ENCODE results near the gene STEAP1B. TPM values are rescaled to one million over a fixed set of nuclear protein-coding genes. Genes with fewer than 3 reads are reported as not detected.

The STEAP1B gene
- total and polyA plus RNA-seq, 2 experiments from 2014 or later, result 0.16 TPM; not detected in 1

DNA sequence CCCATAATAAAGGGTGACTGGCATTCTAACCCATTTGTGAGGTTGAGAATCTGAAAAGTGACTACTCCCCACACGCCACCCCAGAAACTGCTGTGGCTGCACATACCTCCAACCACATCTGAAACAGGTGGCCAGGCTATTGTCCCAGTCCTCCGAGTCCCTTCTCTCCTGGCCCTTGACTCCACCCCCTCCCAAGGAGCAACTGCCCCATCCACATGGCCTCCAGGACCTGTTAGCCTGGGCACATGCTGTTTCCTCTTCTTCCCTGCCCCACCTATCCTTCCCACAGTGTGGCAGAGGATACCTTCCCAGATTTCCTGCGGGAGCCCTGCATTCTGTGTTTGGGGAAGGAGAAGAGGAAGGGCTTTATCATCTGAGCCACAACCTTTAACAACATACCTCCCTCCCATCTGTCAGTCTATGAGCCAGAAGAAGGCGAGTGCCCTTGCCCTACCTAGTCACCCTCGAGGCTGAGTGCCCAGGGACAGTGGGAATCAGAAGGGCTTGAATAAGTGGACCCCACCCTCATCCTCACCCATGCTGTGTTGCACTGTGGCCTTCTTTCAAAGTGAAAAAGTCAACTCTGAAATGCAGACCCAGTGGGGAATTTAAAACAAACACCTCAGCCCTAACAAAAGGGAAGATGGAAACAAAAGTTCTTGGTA lies 11.9 kb downstream of the STEAP1B start:
- H3K36me3 ChIP-seq, result no peaks in the 10 kb centered on the region
- no peak overlapping the region for H3K27ac ChIP-seq
- H3K9me3 ChIP-seq (ENCODE audit: low read depth), result no peaks in the 10 kb centered on the region
- H3K4me1 ChIP-seq (ENCODE audit: low read depth), result no peaks in the 10 kb centered on the region
- DNase-seq (ENCODE audit: low read depth in 1 of 2, low spot score in 1 of 2), result no peak
- no peaks in the 10 kb centered on the region for H3K27me3 ChIP-seq
- TF ChIP-seq, protein P1, sequence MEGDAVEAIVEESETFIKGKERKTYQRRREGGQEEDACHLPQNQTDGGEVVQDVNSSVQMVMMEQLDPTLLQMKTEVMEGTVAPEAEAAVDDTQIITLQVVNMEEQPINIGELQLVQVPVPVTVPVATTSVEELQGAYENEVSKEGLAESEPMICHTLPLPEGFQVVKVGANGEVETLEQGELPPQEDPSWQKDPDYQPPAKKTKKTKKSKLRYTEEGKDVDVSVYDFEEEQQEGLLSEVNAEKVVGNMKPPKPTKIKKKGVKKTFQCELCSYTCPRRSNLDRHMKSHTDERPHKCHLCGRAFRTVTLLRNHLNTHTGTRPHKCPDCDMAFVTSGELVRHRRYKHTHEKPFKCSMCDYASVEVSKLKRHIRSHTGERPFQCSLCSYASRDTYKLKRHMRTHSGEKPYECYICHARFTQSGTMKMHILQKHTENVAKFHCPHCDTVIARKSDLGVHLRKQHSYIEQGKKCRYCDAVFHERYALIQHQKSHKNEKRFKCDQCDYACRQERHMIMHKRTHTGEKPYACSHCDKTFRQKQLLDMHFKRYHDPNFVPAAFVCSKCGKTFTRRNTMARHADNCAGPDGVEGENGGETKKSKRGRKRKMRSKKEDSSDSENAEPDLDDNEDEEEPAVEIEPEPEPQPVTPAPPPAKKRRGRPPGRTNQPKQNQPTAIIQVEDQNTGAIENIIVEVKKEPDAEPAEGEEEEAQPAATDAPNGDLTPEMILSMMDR (IDR thresholded peaks at IDR 0.05; ENCODE audit: low read depth, low read length), result no peak
- H3K4me3 ChIP-seq, result no peak overlapping the region

GRCh38 chr7:22486597-22486996 lies 13.4 kb downstream of the STEAP1B start:
- TF ChIP-seq, protein P1 (IDR thresholded peaks at IDR 0.05; ENCODE audit: low read depth, low read length), result no peak
- Histone ChIP-seq H3K4me1 (ENCODE audit: low read depth) (no peaks in the 10 kb centered on the region), H3K4me3 (no peak overlapping the region), H3K36me3 (no peaks in the 10 kb centered on the region), H3K27me3 (no peaks in the 10 kb centered on the region), H3K27ac (no peak overlapping the region), H3K9me3 (ENCODE audit: low read depth) (no peaks in the 10 kb centered on the region)
- no peak for DNase-seq (ENCODE audit: low read depth in 1 of 2, low spot score in 1 of 2)

- peak in 1 of 2 donors; percentile 10 for DNase-seq (ENCODE audit: low read depth in 1 of 2, low spot score in 1 of 2)
- Histone ChIP-seq H3K36me3 (no peaks in the 10 kb centered on the region), H3K27ac (no peak overlapping the region), H3K4me3 (no peak overlapping the region), H3K4me1 (ENCODE audit: low read depth) (no peaks in the 10 kb centered on the region), H3K9me3 (ENCODE audit: low read depth) (no peaks in the 10 kb centered on the region), H3K27me3 (no peaks in the 10 kb centered on the region)
- TF ChIP-seq, protein P1 (IDR thresholded peaks at IDR 0.05; ENCODE audit: low read depth, low read length), result no peak
Observed at GRCh38 chr7:22485189-22485588, 14.8 kb downstream of the STEAP1B start.

DNA sequence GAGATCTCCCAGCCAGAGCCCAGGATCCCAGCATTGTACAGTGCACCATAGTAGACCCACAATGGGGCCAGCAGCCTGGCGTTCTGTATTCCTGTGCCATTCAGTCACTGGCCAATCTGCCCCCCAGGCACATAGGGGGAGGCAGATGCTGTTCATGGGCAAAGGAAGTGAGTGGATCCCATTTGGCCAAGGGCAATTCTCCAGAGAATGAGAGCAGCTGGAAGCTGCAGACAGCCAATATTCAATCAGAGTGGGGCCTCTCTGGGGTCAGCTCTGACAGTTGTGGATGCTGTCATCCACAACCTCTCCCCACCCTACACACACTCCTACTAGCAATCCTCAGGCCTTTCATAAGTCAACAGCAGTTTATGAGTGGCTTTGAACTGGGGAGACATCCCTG lies 17.5 kb downstream of the STEAP1B start:
- Histone ChIP-seq H3K4me1 (ENCODE audit: low read depth) (no peaks in the 10 kb centered on the region), H3K27ac (no peak overlapping the region)
- DNase-seq (ENCODE audit: low read depth in 1 of 2, low spot score in 1 of 2), result no peak

GRCh38 chr7:22481726-22482125 lies 18.3 kb downstream of the STEAP1B start:
- no peaks in the 10 kb centered on the region for H3K36me3 ChIP-seq
- no peaks in the 10 kb centered on the region for H3K9me3 ChIP-seq (ENCODE audit: low read depth)
- H3K4me1 ChIP-seq (ENCODE audit: low read depth), result no peaks in the 10 kb centered on the region
- TF ChIP-seq, protein P1 (IDR thresholded peaks at IDR 0.05; ENCODE audit: low read depth, low read length), result no peak
- H3K4me3 ChIP-seq, result no peak overlapping the region
- no peaks in the 10 kb centered on the region for H3K27me3 ChIP-seq
- H3K27ac ChIP-seq, result no peak overlapping the region
- DNase-seq (ENCODE audit: low read depth in 1 of 2, low spot score in 1 of 2), result peak in 1 of 2 donors; percentile 13

More for the DNA sequence above, 17.5 kb downstream of the STEAP1B start:
- no peak overlapping the region for H3K4me3 ChIP-seq
- H3K9me3 ChIP-seq (ENCODE audit: low read depth), result no peaks in the 10 kb centered on the region
- H3K27me3 ChIP-seq, result no peaks in the 10 kb centered on the region
- H3K36me3 ChIP-seq, result no peaks in the 10 kb centered on the region
- TF ChIP-seq, protein P1 (IDR thresholded peaks at IDR 0.05; ENCODE audit: low read depth, low read length), result no peak
